NT2/D1 (cell line): Measurements from ENCODE around the gene IGFALS.

ENCODE experiments used
- SUZ12 ChIP-seq: IDR thresholded peaks from 2 replicates; pipeline ENCODE4 v1.6.1; 2011; ENCODE audit not compliant: insufficient read length, insufficient read depth; ENCODE audit errors: extremely low read depth
- YY1 ChIP-seq: IDR thresholded peaks from 2 replicates; pipeline ENCODE4 v1.6.1; 2011; ENCODE audit not compliant: insufficient read length, insufficient read depth
- ZNF274 ChIP-seq: IDR thresholded peaks from 2 replicates; pipeline ENCODE4 v1.6.1; 2011; ENCODE audit warnings: mild to moderate bottlenecking, low read depth, low read length

GRCh38 chr16:1820946-1821290 lies 27.4 kb upstream of the IGFALS start:
- TF ChIP-seq YY1 = no peak
- TF ChIP-seq ZNF274 = no peak
- no peak for TF ChIP-seq SUZ12
